ENCODE measurements around the gene CDC42EP2. TPM values are rescaled to one million over a fixed set of nuclear protein-coding genes. Genes with fewer than 3 reads are reported as not detected.

Gene CDC42EP2
- total and polyA plus RNA-seq, 2 of the 13 experiments (the other 11 are each of a cell fraction or from before 2014, with no cell fraction given) = 2.3 to 7.1 TPM

- TF ChIP-seq ZNF512 (CRISPR knock-in tag; IDR thresholded peaks at IDR 0.05) (no peak), KLF15 (CRISPR knock-in tag; IDR thresholded peaks at IDR 0.05; ENCODE audit: borderline replicate concordance) (no peak), UBTF (CRISPR knock-in tag; IDR thresholded peaks at IDR 0.05) (peak; percentile 30; the same call in 1 of the 2 replicates), ZUFSP (CRISPR knock-in tag; IDR thresholded peaks at IDR 0.05; ENCODE audit: borderline replicate concordance) (no peak), ETS1 (CRISPR knock-in tag; IDR thresholded peaks at IDR 0.05) (no peak), ZNF674 (CRISPR knock-in tag; IDR thresholded peaks at IDR 0.05; ENCODE audit: low read depth) (no peak), HMG20A (CRISPR knock-in tag; IDR thresholded peaks at IDR 0.05; ENCODE audit: borderline replicate concordance) (no peak), HOXA9 (CRISPR knock-in tag; IDR thresholded peaks at IDR 0.05; ENCODE audit: borderline replicate concordance) (no peak), PAX8 (CRISPR knock-in tag; IDR thresholded peaks at IDR 0.05; ENCODE audit: borderline replicate concordance) (no peak), PBX3 (CRISPR knock-in tag; IDR thresholded peaks at IDR 0.05; ENCODE audit: borderline replicate concordance) (no peak), XBP1 (CRISPR knock-in tag; IDR thresholded peaks at IDR 0.05) (no peak), KDM5B (CRISPR knock-in tag; IDR thresholded peaks at IDR 0.05; ENCODE audit: borderline replicate concordance) (no peak; the same call in 1 of the 2 replicates), ZKSCAN8 (CRISPR knock-in tag; IDR thresholded peaks at IDR 0.05; ENCODE audit: borderline replicate concordance) (peak; percentile 37; the same call in 1 of the 2 replicates)
Measured at GRCh38 chr11:65357856-65358356, 43.2 kb downstream of the CDC42EP2 start (continued).
